A549 (cell line): ENCODE measurements around the gene UVSSA.

Experiments used
- POLR2A ChIP-seq: IDR thresholded peaks from 2 replicates; pipeline ENCODE4 v1.6.1; 2012; ENCODE audit warnings: mild to moderate bottlenecking, low read length
- RCOR1 ChIP-seq: fragments of 150-350 bp; IDR thresholded peaks from 2 replicates; pipeline ENCODE4 v1.6.1; 2014; ENCODE audit warnings: antibody characterized with exemption, low read length, low read depth
- TF ChIP-seq, protein P1 (sequence below): IDR thresholded peaks from 2 replicates; pipeline ENCODE4 v1.6.1; 2012
- TF ChIP-seq, protein P2 (sequence below): IDR thresholded peaks from 2 replicates; pipeline ENCODE4 v1.6.1; 2012
- TF ChIP-seq, protein P3 (sequence below): fragments of 450-650 bp; IDR thresholded peaks from 2 replicates; pipeline ENCODE4 v1.6.1; 2014; ENCODE audit warnings: antibody characterized with exemption

DNA sequence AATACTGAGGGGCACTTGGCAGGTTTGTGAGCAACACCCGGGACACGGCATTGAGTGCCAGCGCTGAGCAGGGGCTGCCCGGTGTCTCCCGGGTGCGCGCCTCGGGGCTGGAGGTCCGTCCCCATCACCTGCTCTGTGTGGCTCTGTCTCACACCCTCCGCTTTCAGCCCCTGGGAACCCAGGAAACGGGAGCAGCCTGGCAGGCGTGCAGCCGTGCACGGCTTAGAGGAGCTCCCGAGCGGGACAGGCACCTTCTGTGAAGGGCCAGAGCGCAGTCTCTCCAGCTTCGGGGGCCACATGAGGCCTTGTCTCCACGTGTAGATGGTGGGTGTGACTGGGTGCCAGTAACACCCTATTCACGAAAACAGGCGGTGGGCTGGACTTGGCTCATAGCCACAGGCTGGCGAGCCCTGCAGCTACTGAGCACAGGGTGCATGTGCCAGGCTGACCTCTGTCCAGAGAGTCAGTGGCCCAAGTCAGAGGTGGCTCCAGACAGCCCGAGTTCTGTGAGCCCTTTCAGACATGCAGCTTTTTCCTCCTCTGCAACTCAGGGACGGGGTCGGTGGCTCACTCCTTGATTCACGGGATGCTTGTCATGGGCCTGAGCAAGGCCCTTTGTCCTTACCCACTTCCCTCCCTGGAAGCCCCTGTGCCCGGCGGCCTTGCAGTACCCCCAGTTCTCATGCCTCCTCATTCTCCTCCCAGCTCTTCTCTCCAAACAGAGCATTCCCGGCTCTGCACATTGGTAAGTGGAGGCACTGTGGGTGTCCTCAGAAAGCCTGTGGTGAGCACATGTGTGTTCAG, 23.5 kb downstream of the UVSSA start:
- TF ChIP-seq, protein P1, sequence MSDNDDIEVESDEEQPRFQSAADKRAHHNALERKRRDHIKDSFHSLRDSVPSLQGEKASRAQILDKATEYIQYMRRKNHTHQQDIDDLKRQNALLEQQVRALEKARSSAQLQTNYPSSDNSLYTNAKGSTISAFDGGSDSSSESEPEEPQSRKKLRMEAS, result no peak
- TF ChIP-seq POLR2A, result no peak
- TF ChIP-seq, protein P2, sequence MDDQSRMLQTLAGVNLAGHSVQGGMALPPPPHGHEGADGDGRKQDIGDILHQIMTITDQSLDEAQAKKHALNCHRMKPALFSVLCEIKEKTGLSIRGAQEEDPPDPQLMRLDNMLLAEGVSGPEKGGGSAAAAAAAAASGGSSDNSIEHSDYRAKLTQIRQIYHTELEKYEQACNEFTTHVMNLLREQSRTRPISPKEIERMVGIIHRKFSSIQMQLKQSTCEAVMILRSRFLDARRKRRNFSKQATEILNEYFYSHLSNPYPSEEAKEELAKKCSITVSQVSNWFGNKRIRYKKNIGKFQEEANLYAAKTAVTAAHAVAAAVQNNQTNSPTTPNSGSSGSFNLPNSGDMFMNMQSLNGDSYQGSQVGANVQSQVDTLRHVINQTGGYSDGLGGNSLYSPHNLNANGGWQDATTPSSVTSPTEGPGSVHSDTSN, result no peak
- no peak for TF ChIP-seq RCOR1
- TF ChIP-seq, protein P3, sequence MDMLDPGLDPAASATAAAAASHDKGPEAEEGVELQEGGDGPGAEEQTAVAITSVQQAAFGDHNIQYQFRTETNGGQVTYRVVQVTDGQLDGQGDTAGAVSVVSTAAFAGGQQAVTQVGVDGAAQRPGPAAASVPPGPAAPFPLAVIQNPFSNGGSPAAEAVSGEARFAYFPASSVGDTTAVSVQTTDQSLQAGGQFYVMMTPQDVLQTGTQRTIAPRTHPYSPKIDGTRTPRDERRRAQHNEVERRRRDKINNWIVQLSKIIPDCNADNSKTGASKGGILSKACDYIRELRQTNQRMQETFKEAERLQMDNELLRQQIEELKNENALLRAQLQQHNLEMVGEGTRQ, result no peak
